ENCODE results near the gene RGS5.

Gene RGS5

GRCh38 chr1:163137556-163138265 lies 65.0 kb downstream of the RGS5 start:
- Histone ChIP-seq H3K36me3 (ENCODE audit: control insufficient read depth, insufficient read depth, low read length) (no peaks in the 10 kb centered on the region), H3K27me3 (ENCODE audit: control insufficient read depth, insufficient read depth, low read length) (no peaks in the 10 kb centered on the region), H3K4me3 (ENCODE audit: low read length) (no peak overlapping the region), H3K9me3 (ENCODE audit: control insufficient read depth, low read length) (no peaks in the 10 kb centered on the region), H3K4me1 (ENCODE audit: control insufficient read depth, insufficient read depth, low read length) (no peaks in the 10 kb centered on the region), H3K9ac (ENCODE audit: low read length) (no peak overlapping the region)

DNA sequence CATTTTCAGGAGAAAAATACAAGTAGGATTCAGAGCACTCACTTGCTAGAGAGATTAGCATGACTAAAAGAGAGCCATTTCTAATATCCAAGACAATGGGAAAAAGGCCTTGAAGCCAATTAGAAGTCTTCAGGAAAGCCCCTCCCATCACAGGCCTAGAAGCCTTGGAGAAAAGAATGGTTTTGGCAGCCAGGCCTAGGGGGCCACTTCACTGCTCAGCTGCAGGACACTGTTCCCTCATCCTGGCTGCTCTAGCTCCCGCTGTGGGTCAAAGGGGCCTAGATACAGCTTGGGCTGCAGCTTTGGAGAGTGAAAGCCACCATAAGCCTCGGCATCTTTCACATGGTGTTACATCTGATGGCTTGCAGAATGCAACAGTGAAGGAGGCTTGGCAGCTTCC lies 70.7 kb downstream of the RGS5 start:
- no peaks in the 10 kb centered on the region for H3K9me3 ChIP-seq (ENCODE audit: control insufficient read depth, low read length)
- no peak overlapping the region for H3K9ac ChIP-seq (ENCODE audit: low read length)

GRCh38 chr1:163130225-163130856 lies 72.4 kb downstream of the RGS5 start:
- Histone ChIP-seq H3K9ac (ENCODE audit: low read length) (no peak overlapping the region), H3K4me1 (ENCODE audit: control insufficient read depth, insufficient read depth, low read length) (no peaks in the 10 kb centered on the region), H3K27me3 (ENCODE audit: control insufficient read depth, insufficient read depth, low read length) (no peaks in the 10 kb centered on the region), H3K36me3 (ENCODE audit: control insufficient read depth, insufficient read depth, low read length) (no peaks in the 10 kb centered on the region), H3K9me3 (ENCODE audit: control insufficient read depth, low read length) (no peaks in the 10 kb centered on the region), H3K4me3 (ENCODE audit: low read length) (no peak overlapping the region)

More for the DNA sequence above, 70.7 kb downstream of the RGS5 start:
- H3K36me3 ChIP-seq (ENCODE audit: control insufficient read depth, insufficient read depth, low read length) = no peaks in the 10 kb centered on the region
- H3K27me3 ChIP-seq (ENCODE audit: control insufficient read depth, insufficient read depth, low read length) = no peaks in the 10 kb centered on the region
- H3K4me3 ChIP-seq (ENCODE audit: low read length) = no peak overlapping the region
- H3K4me1 ChIP-seq (ENCODE audit: control insufficient read depth, insufficient read depth, low read length) = no peaks in the 10 kb centered on the region

GRCh38 chr1:163128282-163128681 lies 74.4 kb downstream of the RGS5 start:
- no peaks in the 10 kb centered on the region for H3K4me1 ChIP-seq (ENCODE audit: control insufficient read depth, insufficient read depth, low read length)
- no peak overlapping the region for H3K4me3 ChIP-seq (ENCODE audit: low read length)
- H3K27me3 ChIP-seq (ENCODE audit: control insufficient read depth, insufficient read depth, low read length) = no peaks in the 10 kb centered on the region
- H3K36me3 ChIP-seq (ENCODE audit: control insufficient read depth, insufficient read depth, low read length) = no peaks in the 10 kb centered on the region
- H3K9me3 ChIP-seq (ENCODE audit: control insufficient read depth, low read length) = no peaks in the 10 kb centered on the region
- H3K9ac ChIP-seq (ENCODE audit: low read length) = no peak overlapping the region

DNA sequence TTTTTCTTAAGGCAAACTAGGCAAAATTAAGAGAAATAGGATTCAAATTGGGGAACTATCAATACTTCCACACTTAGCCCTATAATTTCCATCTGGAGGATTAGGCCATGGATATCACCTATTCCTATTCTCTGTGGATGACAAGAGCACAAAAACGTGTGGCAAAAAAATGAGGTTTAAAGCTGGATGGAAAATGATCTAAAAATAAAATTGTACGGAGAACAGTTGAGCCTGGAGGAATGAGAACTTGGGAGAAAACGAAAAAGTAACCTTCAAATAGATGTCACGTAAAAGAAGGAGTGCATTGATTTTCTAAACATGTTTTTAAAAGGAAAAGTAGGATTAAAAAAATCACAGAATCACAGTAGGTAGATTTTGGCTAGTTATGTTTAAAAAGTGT lies 77.9 kb downstream of the RGS5 start:
- H3K9me3 ChIP-seq (ENCODE audit: control insufficient read depth, low read length) = no peaks in the 10 kb centered on the region
- H3K4me1 ChIP-seq (ENCODE audit: control insufficient read depth, insufficient read depth, low read length) = no peaks in the 10 kb centered on the region
- no peak overlapping the region for H3K4me3 ChIP-seq (ENCODE audit: low read length)
- no peaks in the 10 kb centered on the region for H3K27me3 ChIP-seq (ENCODE audit: control insufficient read depth, insufficient read depth, low read length)
- H3K9ac ChIP-seq (ENCODE audit: low read length) = no peak overlapping the region
- no peaks in the 10 kb centered on the region for H3K36me3 ChIP-seq (ENCODE audit: control insufficient read depth, insufficient read depth, low read length)

- Histone ChIP-seq H3K36me3 (ENCODE audit: control insufficient read depth, insufficient read depth, low read length) (no peaks in the 10 kb centered on the region), H3K4me1 (ENCODE audit: control insufficient read depth, insufficient read depth, low read length) (no peaks in the 10 kb centered on the region), H3K27me3 (ENCODE audit: control insufficient read depth, insufficient read depth, low read length) (no peaks in the 10 kb centered on the region), H3K9me3 (ENCODE audit: control insufficient read depth, low read length) (no peaks in the 10 kb centered on the region), H3K9ac (ENCODE audit: low read length) (no peak overlapping the region), H3K4me3 (ENCODE audit: low read length) (no peak overlapping the region)
Observed at GRCh38 chr1:163120372-163120771, 82.3 kb downstream of the RGS5 start.

- Histone ChIP-seq H3K36me3 (ENCODE audit: control insufficient read depth, insufficient read depth, low read length) (no peaks in the 10 kb centered on the region), H3K9ac (ENCODE audit: low read length) (no peak overlapping the region), H3K4me1 (ENCODE audit: control insufficient read depth, insufficient read depth, low read length) (no peaks in the 10 kb centered on the region), H3K27me3 (ENCODE audit: control insufficient read depth, insufficient read depth, low read length) (no peaks in the 10 kb centered on the region), H3K4me3 (ENCODE audit: low read length) (no peak overlapping the region), H3K9me3 (ENCODE audit: control insufficient read depth, low read length) (no peaks in the 10 kb centered on the region)
Observed at GRCh38 chr1:163119707-163120106, 83.0 kb downstream of the RGS5 start.

DNA sequence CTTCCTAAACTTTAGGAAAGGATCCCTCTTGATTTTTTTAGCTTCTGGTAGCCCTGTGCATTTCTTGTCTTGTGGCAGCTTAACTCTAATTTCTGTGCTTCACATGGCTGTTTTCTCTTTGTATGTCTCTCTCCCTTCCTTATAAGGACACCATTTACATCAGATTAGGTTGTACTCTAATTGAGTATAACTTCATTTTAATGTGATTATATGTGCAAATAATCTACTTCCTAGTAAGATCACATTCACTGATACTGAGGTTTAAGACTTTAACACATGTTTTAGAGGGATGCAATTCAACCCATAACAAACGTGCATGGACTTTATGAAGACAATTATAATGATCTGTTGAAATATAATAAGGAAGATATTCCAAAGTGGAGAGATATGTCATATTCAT lies 86.8 kb downstream of the RGS5 start:
- H3K4me1 ChIP-seq (ENCODE audit: control insufficient read depth, insufficient read depth, low read length) = no peaks in the 10 kb centered on the region
- no peak overlapping the region for H3K9ac ChIP-seq (ENCODE audit: low read length)
- no peaks in the 10 kb centered on the region for H3K9me3 ChIP-seq (ENCODE audit: control insufficient read depth, low read length)
- no peaks in the 10 kb centered on the region for H3K27me3 ChIP-seq (ENCODE audit: control insufficient read depth, insufficient read depth, low read length)
- H3K36me3 ChIP-seq (ENCODE audit: control insufficient read depth, insufficient read depth, low read length) = no peaks in the 10 kb centered on the region
- H3K4me3 ChIP-seq (ENCODE audit: low read length) = no peak overlapping the region

GRCh38 chr1:163107655-163108054 lies 95.1 kb downstream of the RGS5 start:
- Histone ChIP-seq H3K4me1 (ENCODE audit: control insufficient read depth, insufficient read depth, low read length) (no peaks in the 10 kb centered on the region), H3K36me3 (ENCODE audit: control insufficient read depth, insufficient read depth, low read length) (no peaks in the 10 kb centered on the region), H3K27me3 (ENCODE audit: control insufficient read depth, insufficient read depth, low read length) (no peaks in the 10 kb centered on the region), H3K9me3 (ENCODE audit: control insufficient read depth, low read length) (no peaks in the 10 kb centered on the region), H3K9ac (ENCODE audit: low read length) (no peak overlapping the region), H3K4me3 (ENCODE audit: low read length) (no peak overlapping the region)

DNA sequence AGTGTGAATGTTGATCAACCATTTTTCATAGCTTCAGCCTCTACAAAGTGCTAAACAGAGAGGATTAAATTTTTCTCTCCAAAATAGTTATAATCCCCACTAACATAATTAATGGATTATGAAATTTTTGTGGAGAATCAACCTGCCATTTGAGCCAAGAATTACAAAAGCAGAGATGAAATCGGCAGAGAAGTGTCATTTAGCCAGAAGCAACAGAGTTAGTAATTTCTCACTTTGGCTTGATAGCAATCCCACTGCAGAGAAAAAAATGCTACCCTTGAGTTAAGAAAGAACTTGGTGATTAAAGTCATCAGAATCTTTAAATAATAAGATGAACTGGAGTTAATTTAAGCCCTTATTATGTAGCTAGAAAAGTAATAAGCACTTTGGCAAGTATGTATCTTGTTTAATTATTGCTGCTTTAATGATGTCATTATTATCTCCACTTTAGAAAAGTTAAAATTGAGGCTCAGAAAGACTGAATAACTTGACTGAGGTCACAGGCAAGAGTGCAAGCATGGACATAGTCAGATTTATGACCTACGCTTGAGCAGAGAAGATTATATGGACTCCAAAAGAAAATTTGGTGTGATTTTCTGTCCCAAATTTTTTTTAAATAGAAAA lies 96.2 kb downstream of the RGS5 start:
- H3K36me3 ChIP-seq (ENCODE audit: control insufficient read depth, insufficient read depth, low read length) = no peaks in the 10 kb centered on the region
- H3K4me1 ChIP-seq (ENCODE audit: control insufficient read depth, insufficient read depth, low read length) = no peaks in the 10 kb centered on the region
- no peak overlapping the region for H3K9ac ChIP-seq (ENCODE audit: low read length)
- no peaks in the 10 kb centered on the region for H3K27me3 ChIP-seq (ENCODE audit: control insufficient read depth, insufficient read depth, low read length)
- no peaks in the 10 kb centered on the region for H3K9me3 ChIP-seq (ENCODE audit: control insufficient read depth, low read length)
- no peak overlapping the region for H3K4me3 ChIP-seq (ENCODE audit: low read length)

DNA sequence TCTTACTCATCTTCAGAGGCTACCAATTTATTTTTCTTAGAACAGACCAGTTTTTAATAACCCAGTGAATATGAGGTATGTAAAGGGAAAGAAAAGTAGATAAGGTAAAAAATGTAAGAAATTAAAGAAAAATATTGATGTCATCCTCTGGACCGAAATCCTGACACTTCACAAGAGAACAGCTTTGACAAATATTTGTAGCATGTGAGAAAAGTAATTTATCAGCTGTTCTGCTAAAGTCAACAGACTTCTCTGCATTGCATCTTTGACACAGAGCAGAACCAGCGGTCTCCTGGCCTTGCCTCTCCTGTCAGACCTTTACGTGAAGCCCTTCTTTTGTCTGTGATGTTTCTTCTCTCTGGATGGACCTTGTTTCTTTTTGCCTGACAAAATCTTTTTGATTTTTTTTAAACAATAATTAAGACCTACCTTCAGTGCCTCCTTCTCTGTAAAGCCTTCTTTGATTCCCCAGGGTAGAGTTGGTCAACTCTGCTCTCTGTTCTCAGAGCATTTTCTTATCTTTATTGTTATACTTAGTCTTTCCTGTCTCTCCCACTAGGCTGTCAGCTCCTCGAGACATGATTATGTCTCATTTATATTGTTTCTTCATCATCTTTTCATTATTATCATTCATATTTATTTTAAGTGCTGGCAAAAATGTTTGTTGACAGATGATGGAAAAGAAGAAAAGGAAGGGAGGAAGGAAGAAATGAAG lies 98.2 kb downstream of the RGS5 start:
- Histone ChIP-seq H3K27me3 (ENCODE audit: control insufficient read depth, insufficient read depth, low read length) (no peaks in the 10 kb centered on the region), H3K4me1 (ENCODE audit: control insufficient read depth, insufficient read depth, low read length) (no peaks in the 10 kb centered on the region), H3K36me3 (ENCODE audit: control insufficient read depth, insufficient read depth, low read length) (no peaks in the 10 kb centered on the region), H3K9ac (ENCODE audit: low read length) (no peak overlapping the region), H3K9me3 (ENCODE audit: control insufficient read depth, low read length) (no peaks in the 10 kb centered on the region), H3K4me3 (ENCODE audit: low read length) (no peak overlapping the region)

DNA sequence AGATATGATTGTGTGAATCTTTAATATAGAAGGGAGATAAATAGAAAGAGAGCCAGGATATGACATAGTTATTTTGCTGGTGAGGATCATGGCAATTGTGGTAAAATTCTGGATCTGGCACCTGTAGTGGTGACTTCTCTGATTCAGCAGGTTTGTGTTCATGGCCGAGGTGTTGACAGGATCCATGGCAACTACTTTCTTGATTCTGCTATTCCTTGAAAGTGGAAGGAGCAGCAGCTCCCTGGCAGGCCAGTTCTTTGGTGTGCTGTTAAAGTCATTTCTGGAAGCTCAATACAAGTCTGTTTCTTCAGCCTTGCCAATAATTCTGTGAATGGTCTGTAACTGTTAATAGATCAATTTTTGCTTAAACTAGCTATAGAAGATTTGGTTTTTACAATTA lies 100.1 kb downstream of the RGS5 start:
- H3K4me3 ChIP-seq (ENCODE audit: low read length) = no peak overlapping the region
- H3K36me3 ChIP-seq (ENCODE audit: control insufficient read depth, insufficient read depth, low read length) = no peaks in the 10 kb centered on the region
- no peaks in the 10 kb centered on the region for H3K9me3 ChIP-seq (ENCODE audit: control insufficient read depth, low read length)
- no peaks in the 10 kb centered on the region for H3K27me3 ChIP-seq (ENCODE audit: control insufficient read depth, insufficient read depth, low read length)
- H3K9ac ChIP-seq (ENCODE audit: low read length) = no peak overlapping the region
- no peaks in the 10 kb centered on the region for H3K4me1 ChIP-seq (ENCODE audit: control insufficient read depth, insufficient read depth, low read length)
